GM12878 (cell line): ENCODE measurements around the gene POU2F1.
A peak's percentile ranks its signal among the peaks of the same experiment; 100 is the strongest.

Source experiments
- ATF7 ChIP-seq: fragments of 450-650 bp; IDR thresholded peaks from 2 replicates; pipeline ENCODE4 v1.6.1; 2016; ENCODE audit warnings: low read depth, mild to moderate bottlenecking
- CREB1 ChIP-seq: IDR thresholded peaks from 2 replicates; pipeline ENCODE4 v1.6.1; 2012; ENCODE audit warnings: low read depth, mild to moderate bottlenecking, inconsistent platforms
- HDAC6 ChIP-seq: fragments of 200-600 bp; sonication (generic); IDR thresholded peaks from one replicate; pipeline ENCODE4 v1.8.0; 2017; ENCODE audit warnings: antibody characterized with exemption; ENCODE audit not compliant: unreplicated experiment
- POLR2A ChIP-seq: IDR thresholded peaks from 2 replicates; pipeline ENCODE4 v1.6.1; 2011; ENCODE audit warnings: low read depth, mild to moderate bottlenecking, low read length
- POLR2AphosphoS2 ChIP-seq: IDR thresholded peaks from 2 replicates; pipeline ENCODE4 v1.6.1; 2011; ENCODE audit warnings: low read depth, mild to moderate bottlenecking, low read length, improper control_type of control experiment, moderate library complexity
- REST ChIP-seq: IDR thresholded peaks from 2 replicates; pipeline ENCODE4 v1.6.1; 2012; ENCODE audit warnings: mild to moderate bottlenecking, low read depth, low read length
- USF2 ChIP-seq: IDR thresholded peaks from 2 replicates; pipeline ENCODE4 v1.6.1; 2011; ENCODE audit warnings: low read depth, low read length, improper control_type of control experiment, borderline replicate concordance
- TF ChIP-seq, protein P1 (sequence below), 3 experiments: IDR thresholded peaks in 2 of 3; conservative IDR thresholded peaks in 1 of 3; 2 replicates each; pipeline ENCODE4 v1.5.1; 2011; ENCODE audit warnings: low read depth in 3 of 3, low read length in 3 of 3, mild to moderate bottlenecking in 3 of 3, control low read depth in 2 of 3, moderate library complexity in 2 of 3, inconsistent platforms in 1 of 3, mixed read lengths in 1 of 3; ENCODE audit not compliant: control insufficient read depth in 2 of 3, insufficient read depth in 1 of 3; ENCODE audit errors: extremely low read depth in 1 of 3

DNA sequence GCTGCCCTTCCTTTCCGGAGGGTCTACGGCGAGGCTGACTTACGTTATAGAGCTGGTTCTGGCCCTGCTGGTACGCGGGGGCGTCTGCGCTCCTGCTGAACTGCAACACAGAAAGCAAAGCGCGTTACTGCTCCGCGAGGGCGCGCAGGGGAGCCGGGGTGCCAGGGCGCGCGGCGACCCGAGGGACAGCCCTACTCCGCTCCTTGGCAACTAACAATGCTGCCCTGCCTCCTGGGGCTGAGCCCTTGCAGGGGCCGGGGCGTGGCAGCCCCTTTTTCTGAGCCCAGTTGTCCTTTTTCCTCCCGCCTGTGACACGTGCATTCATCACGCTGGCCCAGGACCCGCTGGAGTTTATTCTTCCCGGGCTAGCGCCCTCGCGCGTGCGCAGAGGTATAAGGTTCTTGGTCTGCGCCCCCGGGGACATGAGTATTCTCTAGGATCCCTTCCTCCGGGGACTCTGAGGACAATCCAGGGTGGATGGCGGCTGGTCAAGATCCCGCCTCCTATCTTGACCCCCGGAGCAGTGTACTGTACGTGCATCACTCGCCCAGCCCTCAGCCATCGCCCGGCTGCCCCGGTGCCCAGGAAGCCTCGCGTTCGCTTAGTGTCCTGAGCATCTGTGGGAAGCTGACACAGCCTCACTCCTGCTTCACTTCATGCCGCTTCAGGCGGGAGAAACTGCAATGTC, 218.8 kb downstream of the POU2F1 start:
- TF ChIP-seq, protein P1, sequence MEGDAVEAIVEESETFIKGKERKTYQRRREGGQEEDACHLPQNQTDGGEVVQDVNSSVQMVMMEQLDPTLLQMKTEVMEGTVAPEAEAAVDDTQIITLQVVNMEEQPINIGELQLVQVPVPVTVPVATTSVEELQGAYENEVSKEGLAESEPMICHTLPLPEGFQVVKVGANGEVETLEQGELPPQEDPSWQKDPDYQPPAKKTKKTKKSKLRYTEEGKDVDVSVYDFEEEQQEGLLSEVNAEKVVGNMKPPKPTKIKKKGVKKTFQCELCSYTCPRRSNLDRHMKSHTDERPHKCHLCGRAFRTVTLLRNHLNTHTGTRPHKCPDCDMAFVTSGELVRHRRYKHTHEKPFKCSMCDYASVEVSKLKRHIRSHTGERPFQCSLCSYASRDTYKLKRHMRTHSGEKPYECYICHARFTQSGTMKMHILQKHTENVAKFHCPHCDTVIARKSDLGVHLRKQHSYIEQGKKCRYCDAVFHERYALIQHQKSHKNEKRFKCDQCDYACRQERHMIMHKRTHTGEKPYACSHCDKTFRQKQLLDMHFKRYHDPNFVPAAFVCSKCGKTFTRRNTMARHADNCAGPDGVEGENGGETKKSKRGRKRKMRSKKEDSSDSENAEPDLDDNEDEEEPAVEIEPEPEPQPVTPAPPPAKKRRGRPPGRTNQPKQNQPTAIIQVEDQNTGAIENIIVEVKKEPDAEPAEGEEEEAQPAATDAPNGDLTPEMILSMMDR (IDR thresholded peaks at IDR 0.05 in 2 of 3, conservative IDR thresholded peaks at IDR 0.05 in 1 of 3; ENCODE audit: control insufficient read depth in 2 of 3, extremely low read depth in 1 of 3, insufficient read depth in 1 of 3, low read depth in 3 of 3, low read length in 3 of 3) = peak in 2 of 3 experiments; percentile 18 to 22; a peak in 2 of 6 replicates
- TF ChIP-seq HDAC6 (peak; percentile 97), CREB1 (no peak), POLR2A (no peak), REST (no peak), USF2 (no peak), ATF7 (no peak), POLR2AphosphoS2 (no peak)
